GM19035 (cell line): ENCODE measurements around the gene MCTP2.

Experiments
- ATAC-seq: cut with Tn5 transposase; IDR thresholded peaks from one replicate; pipeline ENCODE4 v1.9.1; 2021; ENCODE audit not compliant: unreplicated experiment

Gene MCTP2

DNA sequence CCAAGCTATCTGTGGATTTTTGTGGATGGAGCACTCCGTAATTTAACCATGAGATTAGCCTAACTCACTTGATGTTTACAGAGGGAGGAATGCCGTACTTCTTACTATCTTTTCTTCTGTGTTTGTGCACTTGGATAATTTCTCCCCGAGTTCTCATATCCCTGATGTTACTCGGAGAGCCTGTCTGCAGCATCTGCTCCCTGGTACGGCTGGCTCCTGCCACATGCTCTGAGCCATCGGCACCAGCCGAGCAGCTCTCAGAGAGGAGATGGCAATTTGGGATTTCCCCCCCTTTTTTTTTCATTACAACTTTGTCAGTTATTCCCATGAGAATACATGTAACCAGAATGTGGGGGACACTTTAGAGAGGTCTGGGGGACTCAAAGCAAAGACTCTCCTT is 155.0 kb downstream of the MCTP2 start:
- no peak for ATAC-seq

DNA sequence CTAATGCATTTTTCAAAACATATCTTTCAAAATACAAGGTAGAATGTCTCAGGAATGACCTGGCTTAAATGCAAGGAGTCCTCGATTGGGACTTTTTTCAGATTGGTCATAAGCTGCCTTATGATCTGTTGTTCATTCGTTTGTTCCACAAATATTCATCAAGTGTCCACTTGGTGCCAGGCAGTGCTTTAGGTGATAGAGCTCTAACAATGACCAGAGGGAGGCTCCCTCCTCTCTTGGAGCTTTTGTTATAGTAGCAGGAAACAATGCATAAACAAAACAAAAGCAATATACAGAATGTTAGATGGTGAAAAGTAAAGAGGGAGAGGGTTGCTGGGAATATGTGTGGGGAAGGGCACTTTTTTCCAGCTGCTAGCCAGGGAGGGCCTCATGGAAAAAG is 156.1 kb downstream of the MCTP2 start:
- ATAC-seq: no peak

DNA sequence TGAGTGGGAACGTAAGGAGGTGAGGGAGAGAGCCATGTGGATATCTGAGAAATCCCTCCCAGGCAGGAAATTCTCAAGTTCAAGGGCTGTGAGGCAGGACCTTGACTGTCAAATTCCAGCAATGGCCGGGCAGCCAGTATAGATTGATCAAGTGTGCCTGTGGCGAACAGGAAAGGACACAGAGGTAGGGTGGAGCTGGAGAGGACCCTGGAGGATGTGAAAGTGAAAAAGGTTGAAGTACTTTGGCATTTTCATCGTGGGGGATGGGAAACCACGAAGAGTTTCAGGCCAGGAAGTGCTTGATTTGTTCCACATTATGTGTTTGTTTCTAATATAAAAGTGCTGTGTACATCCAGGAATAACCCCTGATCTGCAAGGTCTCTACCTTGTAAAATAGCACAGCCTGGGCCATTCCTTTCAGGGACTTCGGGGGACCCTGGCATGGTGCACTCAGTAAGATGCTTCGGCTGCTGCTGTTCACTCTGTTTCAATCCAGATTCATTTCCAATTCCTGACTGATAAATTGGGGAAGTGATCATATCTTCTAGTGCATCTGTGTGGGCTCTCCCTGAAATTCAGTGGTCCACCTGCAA is 156.6 kb downstream of the MCTP2 start:
- no peak for ATAC-seq

DNA sequence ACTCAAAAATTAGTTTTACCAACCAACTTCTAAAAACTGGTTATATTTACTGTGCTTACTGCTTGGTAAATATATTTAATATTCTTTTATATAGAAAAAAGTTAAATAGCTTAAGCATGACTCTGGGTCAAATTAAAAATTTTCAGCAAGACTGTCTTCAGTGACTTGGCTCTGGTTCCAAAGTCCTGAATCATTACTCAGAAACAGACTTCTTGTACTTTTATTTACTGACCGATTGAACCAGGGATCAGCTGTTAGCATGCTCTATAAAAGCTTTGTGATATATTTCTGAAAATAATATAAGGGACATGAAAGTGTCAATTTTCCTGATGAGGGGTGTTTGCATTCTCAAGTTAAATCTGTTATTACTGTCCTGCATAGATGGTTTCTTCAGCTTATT is 164.3 kb downstream of the MCTP2 start:
- no peak for ATAC-seq

DNA sequence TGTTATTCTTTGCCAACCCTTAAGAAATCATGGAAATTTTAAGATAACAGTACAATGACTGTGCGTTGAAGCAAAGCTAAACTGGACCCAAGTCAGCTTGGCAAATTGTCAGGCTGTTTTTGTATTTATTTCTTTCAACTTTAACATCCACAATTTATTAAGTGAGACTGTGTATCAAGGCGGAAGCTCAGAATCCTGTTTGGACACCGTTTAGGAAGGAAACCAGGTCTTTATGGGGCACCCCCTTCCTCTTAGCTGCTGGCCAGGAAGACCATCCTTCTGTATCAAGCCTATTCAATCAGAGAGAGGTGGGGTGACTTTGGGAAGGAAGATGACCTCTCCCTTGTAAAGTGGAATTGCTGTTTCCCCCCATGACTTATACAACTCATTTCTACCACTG is 166.0 kb downstream of the MCTP2 start:
- no peak for ATAC-seq

DNA sequence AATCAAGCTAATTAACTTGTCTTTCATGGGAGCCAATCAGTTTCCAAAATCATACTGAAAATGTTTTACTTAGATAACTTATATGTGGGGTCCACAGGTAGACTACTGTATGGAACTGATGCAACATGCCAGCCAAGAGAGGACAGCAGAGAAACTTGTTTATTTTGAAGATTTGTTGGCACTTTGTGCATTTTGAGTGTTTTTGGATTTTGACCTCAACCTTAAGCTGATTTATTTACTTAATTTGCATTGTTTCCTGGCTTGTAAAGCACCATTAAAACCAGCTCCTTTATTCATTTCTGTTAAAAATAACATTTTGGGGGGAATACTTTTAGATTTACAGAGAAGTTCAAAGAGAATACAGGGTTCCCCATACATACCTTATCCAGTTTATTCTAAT is 166.6 kb downstream of the MCTP2 start:
- ATAC-seq: no peak

DNA sequence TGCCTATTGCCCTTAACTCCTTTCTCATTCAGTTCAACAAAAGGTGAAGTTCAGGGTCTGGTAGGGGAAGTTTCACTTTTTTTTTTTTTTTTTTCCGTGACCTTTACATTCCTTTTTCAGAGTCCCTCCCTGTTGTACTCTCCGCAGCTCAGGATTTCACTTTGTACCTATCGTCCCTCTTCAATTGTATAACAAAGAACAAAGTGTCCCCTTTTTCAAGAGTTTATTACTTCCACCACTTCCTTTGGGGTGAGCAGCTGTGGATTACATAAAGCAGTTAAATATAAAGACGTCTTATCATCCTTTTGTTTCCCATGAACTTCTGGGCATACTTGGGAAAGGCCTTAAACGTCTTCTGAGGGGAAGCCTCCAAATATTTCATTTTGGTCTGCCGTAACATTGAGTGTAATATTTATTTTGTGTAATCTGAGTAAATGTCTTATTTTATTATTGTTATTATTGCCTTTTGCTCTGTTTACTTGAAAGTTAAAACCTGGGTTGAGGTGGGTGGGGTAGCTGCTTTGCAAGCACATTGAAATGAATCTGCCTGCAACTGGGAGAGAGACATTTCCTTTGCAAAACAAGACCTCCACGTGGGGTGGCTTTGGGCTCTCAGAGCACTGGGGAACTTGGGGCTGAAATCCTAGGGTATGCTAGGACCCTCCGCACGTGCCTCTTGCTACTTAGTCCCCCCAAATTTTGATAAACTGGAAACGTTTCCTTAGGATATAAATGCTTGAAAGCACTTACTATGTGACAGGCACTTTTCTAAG is 169.4 kb downstream of the MCTP2 start:
- no peak for ATAC-seq

DNA sequence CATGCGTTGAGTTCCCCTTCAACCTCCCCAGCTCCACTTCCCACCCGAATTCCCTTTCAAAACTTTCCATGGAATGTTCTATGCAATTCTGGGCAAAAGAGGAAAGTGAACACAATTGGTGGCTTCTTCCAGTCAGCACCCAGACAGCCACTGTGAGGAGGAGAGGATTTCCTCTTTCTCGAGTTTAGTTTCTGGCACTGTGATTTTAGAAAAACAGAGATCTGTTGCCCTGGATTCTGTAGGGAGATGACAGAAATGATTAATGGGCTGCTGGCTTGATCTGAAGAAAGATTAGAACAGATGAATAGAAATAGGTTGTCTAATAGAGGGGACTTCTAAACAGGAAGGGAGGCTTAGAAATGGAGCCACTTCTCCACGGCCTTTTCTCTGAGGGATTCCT is 172.0 kb downstream of the MCTP2 start:
- no peak for ATAC-seq

DNA sequence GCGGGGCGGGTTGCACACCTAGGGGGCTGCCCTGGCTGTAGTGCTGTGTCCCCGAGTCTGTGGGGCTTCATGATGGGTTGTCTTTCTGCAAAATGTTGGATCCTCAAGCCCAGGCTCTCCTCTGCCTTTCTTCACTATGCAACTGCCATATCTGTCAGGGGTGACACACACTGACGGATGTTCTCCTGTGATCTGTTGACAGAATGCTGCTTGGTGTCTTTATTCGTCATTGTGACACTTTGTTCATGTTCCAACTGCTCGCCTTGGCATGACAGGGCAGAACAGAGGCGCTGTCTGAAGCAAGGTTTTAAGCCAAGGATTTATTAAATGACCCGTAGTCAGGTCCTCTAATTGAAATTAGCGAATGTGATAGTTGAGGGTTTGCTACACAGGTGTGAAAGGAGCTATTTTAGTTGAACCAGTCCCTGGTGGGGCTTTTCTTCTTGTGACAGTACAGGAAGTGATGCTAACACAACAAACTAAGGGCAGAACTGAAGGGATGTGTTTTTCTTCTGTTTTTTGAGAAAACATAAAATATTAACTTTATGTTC is 173.4 kb downstream of the MCTP2 start:
- no peak for ATAC-seq

DNA sequence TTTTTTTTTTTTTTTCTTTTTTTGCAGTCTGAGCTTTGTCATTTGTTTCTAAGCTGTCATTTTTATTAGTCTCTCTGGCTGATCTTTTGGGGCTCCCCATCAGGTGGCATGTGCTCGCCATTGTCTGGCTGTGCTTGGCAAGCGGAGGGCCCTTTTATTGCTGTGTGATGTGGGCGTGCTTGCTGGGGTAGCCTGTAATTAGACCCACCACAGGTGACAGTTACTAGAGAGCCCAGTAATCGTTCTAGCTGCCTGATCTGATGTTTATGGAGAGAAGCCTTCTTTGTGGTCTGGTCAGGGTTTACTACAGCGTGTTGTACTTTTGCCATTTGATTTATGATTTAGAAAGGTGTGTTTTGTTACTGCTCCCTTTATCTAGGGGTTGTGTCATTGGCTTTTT is 179.9 kb downstream of the MCTP2 start:
- no peak for ATAC-seq

DNA sequence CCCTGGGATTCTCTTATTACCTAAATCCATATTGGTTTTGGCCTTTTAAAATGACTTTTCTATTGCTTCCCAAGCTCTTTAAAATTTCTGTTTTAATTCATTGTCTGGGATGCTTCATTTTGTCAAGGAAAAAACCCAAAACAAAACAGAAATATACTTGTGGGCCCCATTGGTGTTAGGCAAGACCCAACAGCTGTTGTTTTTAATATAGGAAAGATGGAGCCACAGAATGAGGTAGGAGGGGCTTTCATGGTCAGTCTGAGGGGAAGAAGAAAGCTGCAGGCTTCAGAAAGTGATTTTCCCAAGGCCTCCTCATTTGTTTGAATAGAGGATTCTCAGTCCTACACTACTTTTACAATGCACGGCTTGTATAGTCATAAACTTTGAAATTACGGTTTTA is 180.5 kb downstream of the MCTP2 start:
- ATAC-seq: no peak

DNA sequence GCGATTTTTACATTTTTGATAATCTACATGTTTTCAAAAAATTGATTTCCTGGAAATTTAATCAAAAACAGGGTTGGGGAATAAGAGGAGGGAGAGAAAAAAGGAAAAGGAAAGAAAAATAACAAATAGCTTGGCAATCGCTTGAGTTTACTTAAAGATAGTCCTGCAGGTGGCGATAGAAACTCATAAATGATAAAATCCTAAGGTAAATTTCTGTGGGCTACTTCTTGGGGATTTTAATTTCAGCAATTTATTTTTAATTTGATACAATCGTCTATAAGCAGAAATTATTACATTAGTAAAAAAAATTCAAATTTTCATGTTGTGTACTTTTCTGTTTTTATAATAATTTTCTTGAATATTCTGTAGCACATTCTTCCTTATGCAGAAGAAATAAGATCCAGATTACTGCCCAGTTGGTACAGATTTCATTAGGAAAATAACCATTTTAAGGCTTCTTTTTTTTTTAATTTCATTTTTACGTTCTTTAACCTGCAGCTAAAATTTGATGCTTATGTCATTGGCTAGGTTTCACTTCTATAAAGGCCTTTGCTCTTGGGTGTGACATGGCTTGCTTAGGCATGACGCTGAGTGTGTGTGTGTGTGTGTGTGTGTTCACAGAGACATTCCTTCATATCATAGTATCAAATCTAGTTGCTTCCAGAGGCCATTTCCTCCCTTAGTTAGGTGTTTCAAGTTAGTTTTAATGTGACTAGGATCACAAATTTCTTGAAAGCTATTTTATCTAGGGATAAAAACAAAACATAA is 181.8 kb downstream of the MCTP2 start:
- ATAC-seq: no peak

DNA sequence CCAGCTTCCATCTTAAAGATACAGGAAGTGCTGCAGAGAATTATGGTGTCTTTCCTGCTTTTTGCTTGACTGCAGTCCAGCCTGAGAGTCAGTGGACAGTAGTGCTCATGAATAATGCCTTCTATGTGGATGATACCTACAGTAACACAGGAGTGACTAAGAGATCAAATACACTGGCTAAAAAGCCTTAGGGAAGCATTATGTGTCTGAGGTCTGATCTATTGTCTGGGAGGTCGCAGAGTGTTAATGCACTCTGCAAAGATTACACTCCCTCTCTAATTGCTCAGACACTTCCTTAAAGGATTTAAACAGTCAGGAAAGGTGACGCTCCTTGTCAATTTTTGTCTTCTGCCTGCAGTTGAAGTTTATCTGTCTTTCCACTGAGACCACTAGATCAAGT is 183.6 kb downstream of the MCTP2 start:
- no peak for ATAC-seq

DNA sequence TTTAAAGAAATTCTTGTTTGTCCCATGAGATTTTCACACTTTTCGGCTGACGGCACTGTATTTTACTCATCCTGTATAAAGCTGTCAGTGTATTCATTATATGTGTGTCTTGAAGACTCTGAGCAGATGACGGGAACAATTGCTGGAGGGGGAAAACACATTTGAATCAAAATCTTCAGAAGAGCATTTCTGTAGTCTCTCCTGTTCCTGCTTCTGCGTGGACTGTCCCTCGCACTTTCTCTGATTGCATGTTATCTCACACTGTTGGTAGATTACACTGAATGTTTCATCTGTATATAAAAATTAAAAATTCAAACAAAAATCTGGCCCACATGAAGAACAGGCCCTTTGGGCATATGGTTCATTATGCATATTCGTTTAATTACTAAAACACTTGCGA is 184.9 kb downstream of the MCTP2 start:
- no peak for ATAC-seq

DNA sequence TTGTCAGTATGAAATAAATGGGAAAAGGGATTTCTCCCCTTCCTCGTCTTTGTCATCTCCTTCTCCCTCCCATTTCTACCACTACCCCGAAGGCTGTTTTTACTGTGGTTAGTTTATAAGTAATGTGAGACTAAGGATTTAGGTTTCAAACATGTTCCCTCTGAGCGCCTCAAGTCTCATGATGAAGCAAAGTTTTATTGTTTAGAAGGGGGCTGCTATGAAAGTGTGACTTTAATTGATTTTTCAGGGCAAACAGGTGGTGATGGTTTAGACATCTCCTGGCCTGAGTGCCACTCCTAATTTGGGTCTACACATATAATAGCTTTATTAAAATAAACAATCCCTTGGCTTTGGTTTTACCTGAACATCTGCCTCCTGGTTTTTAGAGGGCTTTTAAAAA is 185.5 kb downstream of the MCTP2 start:
- ATAC-seq: no peak

DNA sequence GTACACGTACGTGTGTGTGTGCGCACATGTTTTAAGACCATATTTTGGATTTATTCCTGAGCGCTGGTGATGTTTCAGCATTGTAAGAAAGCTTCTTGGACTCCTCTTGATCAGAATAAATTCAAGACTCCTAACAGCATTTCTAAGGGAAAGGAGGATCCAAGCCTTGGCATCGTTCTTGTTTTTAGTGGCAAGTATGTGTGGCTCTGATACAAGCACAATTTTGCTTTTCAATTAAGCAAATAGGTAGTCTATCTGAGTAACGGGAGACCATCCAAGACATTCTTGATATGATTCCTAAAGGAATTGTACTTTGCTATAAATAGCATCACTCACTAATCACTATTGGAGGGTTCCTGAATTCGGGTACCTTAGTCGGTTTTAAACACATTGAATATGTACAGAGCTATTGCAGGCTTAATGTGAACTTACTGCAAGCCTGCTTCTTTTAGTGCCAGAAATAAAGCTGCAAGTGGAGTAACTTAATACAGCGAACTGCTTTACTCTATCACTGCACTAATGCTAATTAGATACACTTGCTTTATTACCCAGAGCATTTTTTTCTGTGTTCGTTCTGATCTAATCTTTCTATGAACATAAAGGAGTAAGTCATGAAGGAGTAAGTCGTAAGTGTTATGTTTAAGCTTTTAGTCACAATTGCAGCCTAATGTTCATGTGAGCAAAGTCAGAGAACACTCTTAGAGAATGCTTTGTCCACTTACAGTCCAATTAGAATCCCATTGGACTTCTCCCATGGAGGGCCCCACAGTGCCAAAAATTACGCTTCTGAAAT is 186.3 kb downstream of the MCTP2 start:
- ATAC-seq: no peak

DNA sequence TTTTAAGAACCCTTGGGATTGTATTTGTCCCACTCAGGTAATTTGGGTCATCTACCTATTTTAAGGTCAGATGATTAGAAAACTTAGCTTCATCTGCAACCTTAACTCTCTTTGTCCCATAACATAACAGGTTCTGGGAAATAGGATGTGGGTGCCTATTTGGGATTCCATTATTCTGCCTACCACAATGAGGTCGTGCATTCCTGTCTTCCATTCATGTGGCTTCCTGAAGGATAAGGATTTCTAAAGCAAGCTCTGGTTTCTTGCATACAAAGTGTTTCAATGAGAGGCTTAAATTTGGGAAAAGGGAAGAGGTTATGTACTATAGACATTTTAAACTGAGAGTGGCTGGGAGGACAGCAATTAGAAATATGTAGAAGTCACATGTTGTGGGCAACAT is 190.3 kb downstream of the MCTP2 start:
- no peak for ATAC-seq

DNA sequence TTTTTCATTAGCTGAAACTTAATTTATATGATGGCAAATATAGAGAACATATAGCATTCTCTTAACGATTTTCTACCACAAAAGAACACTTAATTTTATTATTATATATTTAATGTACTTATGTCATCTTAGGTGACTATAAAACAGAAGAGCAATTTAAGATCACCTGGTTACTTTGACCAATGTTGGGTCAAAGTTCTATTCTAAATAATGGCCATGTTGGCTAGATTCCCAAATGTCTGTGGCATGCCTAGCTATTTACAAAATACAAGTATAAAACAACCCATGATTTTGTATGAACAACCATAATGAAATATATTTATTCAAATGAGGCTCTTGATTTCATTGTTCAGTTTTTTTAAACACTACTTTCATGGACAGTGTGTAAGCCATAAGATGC is 200.9 kb downstream of the MCTP2 start:
- ATAC-seq: no peak

DNA sequence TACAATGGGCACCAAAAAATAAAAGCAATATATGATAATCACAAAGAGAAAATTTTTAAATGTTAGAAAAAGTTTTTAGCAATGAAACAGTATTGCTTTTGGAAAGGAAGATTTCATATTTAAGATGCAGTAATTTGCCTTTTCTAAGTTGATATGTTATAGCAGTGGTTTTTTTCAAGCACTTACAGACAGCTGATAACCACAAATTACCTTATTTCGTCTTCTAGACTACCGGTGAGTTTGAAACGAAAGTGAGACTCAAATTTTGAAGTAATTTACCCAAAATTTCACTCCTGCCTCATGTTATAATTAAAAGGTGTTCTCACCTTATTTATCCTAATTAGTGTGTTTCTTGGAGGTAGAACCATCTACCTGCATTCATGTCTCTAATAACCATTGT is 207.8 kb downstream of the MCTP2 start:
- ATAC-seq: no peak

DNA sequence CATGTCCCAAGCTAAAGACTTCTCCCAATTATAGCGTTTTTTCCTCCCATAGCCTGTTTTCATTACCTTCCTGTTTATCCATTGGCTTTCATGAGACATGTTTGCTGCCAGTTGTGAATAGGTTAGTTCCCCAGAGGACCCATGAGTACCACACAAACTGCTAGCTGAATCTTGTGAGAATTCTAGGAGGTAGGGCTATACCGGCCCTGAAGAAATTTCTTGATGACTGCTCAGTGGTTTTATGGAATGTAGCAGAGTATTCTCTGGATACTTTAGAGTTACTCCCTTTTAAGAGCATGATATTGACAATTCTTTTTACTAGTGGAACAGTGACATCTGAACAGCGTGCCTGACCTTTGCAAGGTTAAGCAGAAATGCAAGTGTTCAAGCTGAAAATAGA is 210.4 kb downstream of the MCTP2 start:
- ATAC-seq: no peak

DNA sequence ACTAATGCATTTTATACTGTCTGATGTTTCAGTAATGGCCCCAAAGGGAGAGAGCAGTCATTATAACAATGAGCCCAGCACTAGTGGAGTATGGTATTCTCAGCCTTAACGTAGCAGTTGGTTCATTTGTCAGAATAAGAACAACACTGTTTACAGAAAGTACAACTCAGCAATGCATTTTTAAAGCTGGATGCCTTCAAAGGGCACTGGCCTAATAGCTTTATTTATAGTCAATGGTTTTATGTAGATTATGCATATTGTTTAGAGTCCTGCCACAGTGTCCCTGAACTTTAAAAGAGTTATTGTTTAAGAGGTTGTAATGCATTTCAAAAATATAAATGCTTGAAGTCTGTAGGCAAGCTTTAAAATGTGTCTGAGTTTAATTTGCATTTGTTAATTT is 211.1 kb downstream of the MCTP2 start:
- ATAC-seq: no peak
